Measurements from ENCODE around the gene SIRT2. TPM values are rescaled to one million over a fixed set of nuclear protein-coding genes. Genes with fewer than 3 reads are reported as not detected.
A peak's percentile ranks its signal among the peaks of the same experiment; 100 is the strongest.

SIRT2 gene
- total RNA-seq, 2 experiments from 2014 or later, result 60.8 to 67.8 TPM

GRCh38 chr19:38905620-38906019, 6.2 kb upstream of the SIRT2 start:
- Histone ChIP-seq H3K36me3 (ENCODE audit: insufficient read depth, low read length) (peaks cover 42% of the 10 kb centered on the region), H3K4me1 (ENCODE audit: insufficient read depth, low read length) (peaks cover 19% of the 10 kb centered on the region), H3K4me3 (ENCODE audit: low read length) (no peak overlapping the region), H3K27me3 (ENCODE audit: control insufficient read depth in 1 of 2, insufficient read depth in 2 of 2, low read length in 2 of 2) (no peaks in the 10 kb centered on the region), H3K27ac (ENCODE audit: low read depth in 1 of 2, low read length in 2 of 2) (no peak overlapping the region), H3K9me3 (ENCODE audit: control insufficient read depth in 1 of 2, insufficient read depth in 1 of 2, low read length in 2 of 2) (no peaks in the 10 kb centered on the region)
- ChIA-PET POLR2A (no interaction called here), CTCF (no interaction called here)
- H3K27ac Mint-ChIP-seq, result no peak overlapping the region
- no peak for ATAC-seq (ENCODE audit: poor library complexity)
- H3K9me3 Mint-ChIP-seq, result no peaks in the 10 kb centered on the region
- no peak for TF ChIP-seq CTCF (IDR thresholded peaks at IDR 0.05)
- H3K36me3 Mint-ChIP-seq (ENCODE audit: low read depth), result peaks cover 35% of the 10 kb centered on the region
- peaks cover 22% of the 10 kb centered on the region for H3K4me1 Mint-ChIP-seq (ENCODE audit: low read depth)
- intact Hi-C loops (cut with DNase I, micrococcal nuclease), result no loop called here
- H3K4me3 Mint-ChIP-seq, result no peak overlapping the region
- no peaks in the 10 kb centered on the region for H3K27me3 Mint-ChIP-seq
- no peak for DNase-seq

GRCh38 chr19:38904581-38905539, 5.4 kb upstream of the SIRT2 start:
- no peaks in the 10 kb centered on the region for H3K9me3 Mint-ChIP-seq
- no peak overlapping the region for H3K4me3 Mint-ChIP-seq
- Histone ChIP-seq H3K4me3 (ENCODE audit: low read length) (no peak overlapping the region), H3K36me3 (ENCODE audit: insufficient read depth, low read length) (peaks cover 42% of the 10 kb centered on the region), H3K27me3 (ENCODE audit: control insufficient read depth in 1 of 2, insufficient read depth in 2 of 2, low read length in 2 of 2) (no peaks in the 10 kb centered on the region), H3K27ac (ENCODE audit: low read depth in 1 of 2, low read length in 2 of 2) (no peak overlapping the region), H3K9me3 (ENCODE audit: control insufficient read depth in 1 of 2, insufficient read depth in 1 of 2, low read length in 2 of 2) (no peaks in the 10 kb centered on the region), H3K4me1 (ENCODE audit: insufficient read depth, low read length) (peaks cover 26% of the 10 kb centered on the region)
- H3K36me3 Mint-ChIP-seq (ENCODE audit: low read depth), result peaks cover 39% of the 10 kb centered on the region
- ChIA-PET POLR2A (no interaction called here), CTCF (no interaction called here)
- H3K4me1 Mint-ChIP-seq (ENCODE audit: low read depth), result peaks cover 28% of the 10 kb centered on the region
- ATAC-seq (ENCODE audit: poor library complexity), result no peak
- DNase-seq, result peak in 1 of 14 experiments; percentile 25
- no peak for TF ChIP-seq CTCF (IDR thresholded peaks at IDR 0.05)
- no peak overlapping the region for H3K27ac Mint-ChIP-seq
- intact Hi-C loops (cut with DNase I, micrococcal nuclease), result no loop called here
- no peaks in the 10 kb centered on the region for H3K27me3 Mint-ChIP-seq

GRCh38 chr19:38901683-38902082, 2.3 kb upstream of the SIRT2 start:
- Mint-ChIP-seq H3K36me3 (ENCODE audit: low read depth) (peaks cover 35% of the 10 kb centered on the region), H3K9me3 (no peaks in the 10 kb centered on the region), H3K27me3 (no peaks in the 10 kb centered on the region), H3K27ac (no peak overlapping the region), H3K4me3 (peak overlapping the region; percentile 93), H3K4me1 (ENCODE audit: low read depth) (peaks cover 47% of the 10 kb centered on the region)
- TF ChIP-seq CTCF (IDR thresholded peaks at IDR 0.05), result no peak
- intact Hi-C loops (cut with DNase I, micrococcal nuclease), result no loop called here
- ChIA-PET POLR2A (interaction anchor here (2.5 kb wide), 1 partner anchor 28 kb away, joined by 27 read pairs; the partner anchor contains the start of genes MRPS12 and SARS2), CTCF (interaction anchor here (1.1 to 2.9 kb wide), 3 partner anchors 14 to 132 kb away, joined by 3 to 46 read pairs (median 9); partner anchors contain the start of genes MRPS12 and SARS2)
- Histone ChIP-seq H3K9me3 (ENCODE audit: control insufficient read depth in 1 of 2, insufficient read depth in 1 of 2, low read length in 2 of 2) (no peaks in the 10 kb centered on the region), H3K4me1 (ENCODE audit: insufficient read depth, low read length) (peaks cover 41% of the 10 kb centered on the region), H3K36me3 (ENCODE audit: insufficient read depth, low read length) (peaks cover 25% of the 10 kb centered on the region), H3K4me3 (ENCODE audit: low read length) (no peak overlapping the region), H3K27me3 (ENCODE audit: control insufficient read depth in 1 of 2, insufficient read depth in 2 of 2, low read length in 2 of 2) (no peaks in the 10 kb centered on the region), H3K27ac (ENCODE audit: low read depth in 1 of 2, low read length in 2 of 2) (no peak overlapping the region)
- DNase-seq (no peak), ATAC-seq (ENCODE audit: poor library complexity) (no peak)

Measured in CD4-positive, alpha-beta T cell (primary cell).